ENCODE measurements around the gene DHRS2. TPM values are rescaled to one million over a fixed set of nuclear protein-coding genes. Genes with fewer than 3 reads are reported as not detected.
A peak's percentile ranks its signal among the peaks of the same experiment; 100 is the strongest.

Gene DHRS2
- total and polyA plus RNA-seq, 2 of the 13 experiments (the other 11 are each of a cell fraction or from before 2014, with no cell fraction given), result 1,621 to 3,021 TPM

DNA sequence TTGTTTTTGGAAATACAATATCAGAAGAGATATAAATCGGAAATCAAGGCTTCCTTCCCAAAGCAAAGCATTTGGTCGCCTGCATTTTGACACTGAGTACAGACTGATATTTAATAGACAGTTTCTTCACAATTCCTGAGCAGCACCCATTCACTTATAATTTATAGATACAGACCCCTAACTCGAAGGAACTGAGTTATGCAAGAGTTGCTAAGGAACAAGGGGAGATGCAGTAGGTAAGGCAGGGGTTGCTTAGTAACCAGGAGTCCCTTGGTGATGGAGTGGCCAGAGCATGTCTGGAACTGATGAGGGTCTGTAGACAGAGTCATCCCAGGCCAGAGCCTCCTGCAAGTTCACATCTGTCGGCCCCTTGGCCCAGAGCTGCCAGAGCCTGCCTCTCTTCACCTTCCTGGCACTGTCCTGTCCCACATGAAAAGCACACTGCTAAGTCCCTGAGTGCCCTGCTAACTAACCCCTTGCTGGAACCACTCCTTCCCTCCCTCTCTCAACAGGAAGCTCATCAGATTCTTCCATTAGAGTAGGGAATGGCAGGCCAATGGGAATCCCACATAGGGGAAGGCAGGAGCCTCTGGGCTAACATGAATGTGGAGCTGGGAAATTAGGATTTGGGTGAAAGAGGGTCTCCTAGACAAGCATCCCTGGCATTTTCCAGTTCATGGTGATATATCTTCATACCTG lies 3.6 kb upstream of the DHRS2 start (continued):
- TF ChIP-seq, protein P1, sequence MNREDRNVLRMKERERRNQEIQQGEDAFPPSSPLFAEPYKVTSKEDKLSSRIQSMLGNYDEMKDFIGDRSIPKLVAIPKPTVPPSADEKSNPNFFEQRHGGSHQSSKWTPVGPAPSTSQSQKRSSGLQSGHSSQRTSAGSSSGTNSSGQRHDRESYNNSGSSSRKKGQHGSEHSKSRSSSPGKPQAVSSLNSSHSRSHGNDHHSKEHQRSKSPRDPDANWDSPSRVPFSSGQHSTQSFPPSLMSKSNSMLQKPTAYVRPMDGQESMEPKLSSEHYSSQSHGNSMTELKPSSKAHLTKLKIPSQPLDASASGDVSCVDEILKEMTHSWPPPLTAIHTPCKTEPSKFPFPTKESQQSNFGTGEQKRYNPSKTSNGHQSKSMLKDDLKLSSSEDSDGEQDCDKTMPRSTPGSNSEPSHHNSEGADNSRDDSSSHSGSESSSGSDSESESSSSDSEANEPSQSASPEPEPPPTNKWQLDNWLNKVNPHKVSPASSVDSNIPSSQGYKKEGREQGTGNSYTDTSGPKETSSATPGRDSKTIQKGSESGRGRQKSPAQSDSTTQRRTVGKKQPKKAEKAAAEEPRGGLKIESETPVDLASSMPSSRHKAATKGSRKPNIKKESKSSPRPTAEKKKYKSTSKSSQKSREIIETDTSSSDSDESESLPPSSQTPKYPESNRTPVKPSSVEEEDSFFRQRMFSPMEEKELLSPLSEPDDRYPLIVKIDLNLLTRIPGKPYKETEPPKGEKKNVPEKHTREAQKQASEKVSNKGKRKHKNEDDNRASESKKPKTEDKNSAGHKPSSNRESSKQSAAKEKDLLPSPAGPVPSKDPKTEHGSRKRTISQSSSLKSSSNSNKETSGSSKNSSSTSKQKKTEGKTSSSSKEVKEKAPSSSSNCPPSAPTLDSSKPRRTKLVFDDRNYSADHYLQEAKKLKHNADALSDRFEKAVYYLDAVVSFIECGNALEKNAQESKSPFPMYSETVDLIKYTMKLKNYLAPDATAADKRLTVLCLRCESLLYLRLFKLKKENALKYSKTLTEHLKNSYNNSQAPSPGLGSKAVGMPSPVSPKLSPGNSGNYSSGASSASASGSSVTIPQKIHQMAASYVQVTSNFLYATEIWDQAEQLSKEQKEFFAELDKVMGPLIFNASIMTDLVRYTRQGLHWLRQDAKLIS (CRISPR knock-in tag; IDR thresholded peaks at IDR 0.05), result no peak
- no peak for TF ChIP-seq ARNTL (CRISPR knock-in tag; IDR thresholded peaks at IDR 0.05)
- TF ChIP-seq HOXA5 (CRISPR knock-in tag; IDR thresholded peaks at IDR 0.05), result no peak
- TF ChIP-seq ZNF816 (CRISPR knock-in tag; IDR thresholded peaks at IDR 0.05; ENCODE audit: borderline replicate concordance), result no peak
- TF ChIP-seq ZNF337 (CRISPR knock-in tag; IDR thresholded peaks at IDR 0.05; ENCODE audit: borderline replicate concordance, low read depth), result no peak
- no peak for TF ChIP-seq PTBP1 (IDR thresholded peaks at IDR 0.05; ENCODE audit: low read depth, low read length, poor library complexity, severe bottlenecking)
- TF ChIP-seq, protein P2, sequence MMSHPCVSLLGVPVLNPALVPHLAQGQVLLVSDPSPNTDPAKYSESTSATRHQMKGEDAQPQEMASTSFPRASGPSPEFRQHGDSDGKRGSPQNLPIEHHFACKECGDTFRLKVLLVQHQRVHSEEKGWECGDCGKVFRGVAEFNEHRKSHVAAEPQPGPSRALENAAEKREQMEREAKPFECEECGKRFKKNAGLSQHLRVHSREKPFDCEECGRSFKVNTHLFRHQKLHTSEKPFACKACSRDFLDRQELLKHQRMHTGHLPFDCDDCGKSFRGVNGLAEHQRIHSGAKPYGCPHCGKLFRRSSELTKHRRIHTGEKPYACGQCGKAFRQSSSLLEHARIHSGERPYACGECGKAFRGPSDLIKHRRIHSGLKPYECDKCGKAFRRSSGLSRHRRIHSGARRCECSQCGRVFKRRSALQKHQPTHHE (CRISPR knock-in tag; IDR thresholded peaks at IDR 0.05; ENCODE audit: borderline replicate concordance), result no peak
- no peak for TF ChIP-seq CC2D1A (CRISPR knock-in tag; IDR thresholded peaks at IDR 0.05)
- TF ChIP-seq, protein P3, sequence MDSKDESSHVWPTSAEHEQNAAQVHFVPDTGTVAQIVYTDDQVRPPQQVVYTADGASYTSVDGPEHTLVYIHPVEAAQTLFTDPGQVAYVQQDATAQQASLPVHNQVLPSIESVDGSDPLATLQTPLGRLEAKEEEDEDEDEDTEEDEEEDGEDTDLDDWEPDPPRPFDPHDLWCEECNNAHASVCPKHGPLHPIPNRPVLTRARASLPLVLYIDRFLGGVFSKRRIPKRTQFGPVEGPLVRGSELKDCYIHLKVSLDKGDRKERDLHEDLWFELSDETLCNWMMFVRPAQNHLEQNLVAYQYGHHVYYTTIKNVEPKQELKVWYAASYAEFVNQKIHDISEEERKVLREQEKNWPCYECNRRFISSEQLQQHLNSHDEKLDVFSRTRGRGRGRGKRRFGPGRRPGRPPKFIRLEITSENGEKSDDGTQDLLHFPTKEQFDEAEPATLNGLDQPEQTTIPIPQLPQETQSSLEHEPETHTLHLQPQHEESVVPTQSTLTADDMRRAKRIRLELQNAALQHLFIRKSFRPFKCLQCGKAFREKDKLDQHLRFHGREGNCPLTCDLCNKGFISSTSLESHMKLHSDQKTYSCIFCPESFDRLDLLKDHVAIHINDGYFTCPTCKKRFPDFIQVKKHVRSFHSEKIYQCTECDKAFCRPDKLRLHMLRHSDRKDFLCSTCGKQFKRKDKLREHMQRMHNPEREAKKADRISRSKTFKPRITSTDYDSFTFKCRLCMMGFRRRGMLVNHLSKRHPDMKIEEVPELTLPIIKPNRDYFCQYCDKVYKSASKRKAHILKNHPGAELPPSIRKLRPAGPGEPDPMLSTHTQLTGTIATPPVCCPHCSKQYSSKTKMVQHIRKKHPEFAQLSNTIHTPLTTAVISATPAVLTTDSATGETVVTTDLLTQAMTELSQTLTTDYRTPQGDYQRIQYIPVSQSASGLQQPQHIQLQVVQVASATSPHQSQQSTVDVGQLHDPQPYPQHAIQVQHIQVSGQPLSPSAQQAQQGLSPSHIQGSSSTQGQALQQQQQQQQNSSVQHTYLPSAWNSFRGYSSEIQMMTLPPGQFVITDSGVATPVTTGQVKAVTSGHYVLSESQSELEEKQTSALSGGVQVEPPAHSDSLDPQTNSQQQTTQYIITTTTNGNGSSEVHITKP (CRISPR knock-in tag; IDR thresholded peaks at IDR 0.05; ENCODE audit: low read depth), result 0 out of 2 replicates have a peak, but pooled peaks have one; percentile 57
- TF ChIP-seq JUNB (CRISPR knock-in tag; IDR thresholded peaks at IDR 0.05; ENCODE audit: borderline replicate concordance), result no peak
- no peak for TF ChIP-seq NFATC3 (CRISPR knock-in tag; IDR thresholded peaks at IDR 0.05)
- TF ChIP-seq, protein P4, sequence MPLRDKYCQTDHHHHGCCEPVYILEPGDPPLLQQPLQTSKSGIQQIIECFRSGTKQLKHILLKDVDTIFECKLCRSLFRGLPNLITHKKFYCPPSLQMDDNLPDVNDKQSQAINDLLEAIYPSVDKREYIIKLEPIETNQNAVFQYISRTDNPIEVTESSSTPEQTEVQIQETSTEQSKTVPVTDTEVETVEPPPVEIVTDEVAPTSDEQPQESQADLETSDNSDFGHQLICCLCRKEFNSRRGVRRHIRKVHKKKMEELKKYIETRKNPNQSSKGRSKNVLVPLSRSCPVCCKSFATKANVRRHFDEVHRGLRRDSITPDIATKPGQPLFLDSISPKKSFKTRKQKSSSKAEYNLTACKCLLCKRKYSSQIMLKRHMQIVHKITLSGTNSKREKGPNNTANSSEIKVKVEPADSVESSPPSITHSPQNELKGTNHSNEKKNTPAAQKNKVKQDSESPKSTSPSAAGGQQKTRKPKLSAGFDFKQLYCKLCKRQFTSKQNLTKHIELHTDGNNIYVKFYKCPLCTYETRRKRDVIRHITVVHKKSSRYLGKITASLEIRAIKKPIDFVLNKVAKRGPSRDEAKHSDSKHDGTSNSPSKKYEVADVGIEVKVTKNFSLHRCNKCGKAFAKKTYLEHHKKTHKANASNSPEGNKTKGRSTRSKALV (CRISPR knock-in tag; IDR thresholded peaks at IDR 0.05), result no peak
- no peak for TF ChIP-seq ZNF441 (CRISPR knock-in tag; IDR thresholded peaks at IDR 0.05; ENCODE audit: borderline replicate concordance)

All from HepG2 (cell line).